DND-41 (cell line): Measurements from ENCODE around the gene HGD.
A peak's percentile ranks its signal among the peaks of the same experiment; 100 is the strongest.

Experiments
- ATAC-seq: fragments of 200-7000 bp; cut with Tn5 transposase; 3 replicates; pipeline ENCODE4 v1.9.1; 2021; ENCODE audit warnings: low read depth; ENCODE audit not compliant: insufficient read depth
- DNase-seq: peaks from one replicate; pipeline ENCODE4 v3.0.0-alpha.2; 2020
- H2AFZ ChIP-seq: 2 replicates; pipeline ENCODE4 v1.6.0; 2012; ENCODE audit warnings: low read depth, low read length
- H3K27ac ChIP-seq: 2 replicates; pipeline ENCODE4 v1.5.1; 2012; ENCODE audit warnings: low read length, inconsistent platforms
- H3K27me3 ChIP-seq: fragments of 200-600 bp; sonication (generic); 2 replicates; pipeline ENCODE4 v1.6.0; 2012; ENCODE audit warnings: low read length, mild to moderate bottlenecking, inconsistent platforms; ENCODE audit not compliant: insufficient read depth, poor library complexity
- H3K36me3 ChIP-seq: 2 replicates; pipeline ENCODE4 v1.5.1; 2012; ENCODE audit warnings: low read length, inconsistent platforms; ENCODE audit not compliant: insufficient read depth
- H3K4me1 ChIP-seq: 2 replicates; pipeline ENCODE4 v1.5.1; 2012; ENCODE audit warnings: mild to moderate bottlenecking, low read length; ENCODE audit not compliant: insufficient read depth
- H3K4me2 ChIP-seq: 2 replicates; pipeline ENCODE4 v1.6.0; 2012; ENCODE audit warnings: mild to moderate bottlenecking, moderate library complexity, low read length, inconsistent platforms; ENCODE audit not compliant: insufficient read depth
- H3K4me3 ChIP-seq, 2 experiments: fragments of 200-600 bp in 1 of 2; shearing (Covaris generic) in 1 of 2; 2 replicates each; pipeline ENCODE4 v1.5.1; 2012 to 2016; ENCODE audit warnings: inconsistent platforms in 2 of 2, low read length in 2 of 2, mild to moderate bottlenecking in 2 of 2, low read depth in 1 of 2, moderate library complexity in 1 of 2
- H3K79me2 ChIP-seq: 2 replicates; pipeline ENCODE4 v1.6.0; 2012; ENCODE audit warnings: low read length, inconsistent platforms; ENCODE audit not compliant: insufficient read depth
- H3K9ac ChIP-seq: 2 replicates; pipeline ENCODE4 v1.6.0; 2012; ENCODE audit warnings: low read depth, mild to moderate bottlenecking, inconsistent platforms, low read length, moderate library complexity
- H3K9me3 ChIP-seq: 2 replicates; pipeline ENCODE4 v1.5.1; 2012; ENCODE audit warnings: low read length, moderate library complexity, mild to moderate bottlenecking, inconsistent platforms; ENCODE audit not compliant: insufficient read depth, severe bottlenecking
- H4K20me1 ChIP-seq: 2 replicates; pipeline ENCODE4 v1.6.0; 2012; ENCODE audit warnings: low read length; ENCODE audit not compliant: insufficient read depth
- CTCF ChIP-seq: IDR thresholded peaks from 2 replicates; pipeline ENCODE4 v1.5.1; 2012; ENCODE audit warnings: borderline replicate concordance, low read length, moderate library complexity, mild to moderate bottlenecking; ENCODE audit not compliant: poor library complexity, severe bottlenecking; ENCODE audit errors: extremely low read depth
- EZH2 ChIP-seq: IDR thresholded peaks from 3 replicates; pipeline ENCODE4 v1.6.1; 2012; ENCODE audit warnings: borderline replicate concordance, low read depth, mild to moderate bottlenecking, moderate library complexity, low read length, inconsistent platforms; ENCODE audit not compliant: severe bottlenecking

The HGD gene

GRCh38 chr3:120608506-120608905 lies 73.5 kb downstream of the HGD start:
- ATAC-seq (no peak), DNase-seq (no peak)
- H3K27me3 ChIP-seq, result peaks cover 8% of the 10 kb centered on the region
- no peak overlapping the region for H3K9ac ChIP-seq
- no peaks in the 10 kb centered on the region for H3K79me2 ChIP-seq
- H3K27ac ChIP-seq, result no peak overlapping the region
- no peaks in the 10 kb centered on the region for H3K36me3 ChIP-seq
- TF ChIP-seq CTCF (no peak), EZH2 (no peak)
- H2AFZ ChIP-seq, result no peak overlapping the region
- H4K20me1 ChIP-seq, result no peaks in the 10 kb centered on the region
- H3K4me2 ChIP-seq, result no peak overlapping the region
- H3K4me1 ChIP-seq, result no peaks in the 10 kb centered on the region
- no peaks in the 10 kb centered on the region for H3K9me3 ChIP-seq
- H3K4me3 ChIP-seq, result no peak overlapping the region

- no peak for ATAC-seq
- no peaks in the 10 kb centered on the region for H3K27me3 ChIP-seq
- H3K36me3 ChIP-seq, result peaks cover 30% of the 10 kb centered on the region
- TF ChIP-seq CTCF, result no peak
- TF ChIP-seq EZH2, result no peak
- no peaks in the 10 kb centered on the region for H3K9me3 ChIP-seq
- H2AFZ ChIP-seq, result no peak overlapping the region
- peaks cover 13% of the 10 kb centered on the region for H4K20me1 ChIP-seq
- no peaks in the 10 kb centered on the region for H3K4me1 ChIP-seq
- H3K9ac ChIP-seq, result no peak overlapping the region
- no peak overlapping the region for H3K4me3 ChIP-seq
- H3K4me2 ChIP-seq, result no peak overlapping the region
- no peak overlapping the region for H3K27ac ChIP-seq
- peaks cover 4% of the 10 kb centered on the region; the same call in 1 of the 2 replicates for H3K79me2 ChIP-seq
- DNase-seq, result no peak
These were observed 77.3 kb downstream of the HGD start for GRCh38 chr3:120604784-120605183.

GRCh38 chr3:120604382-120604781 lies 77.7 kb downstream of the HGD start:
- Histone ChIP-seq H3K4me3 (no peak overlapping the region), H4K20me1 (peaks cover 17% of the 10 kb centered on the region), H3K9ac (no peak overlapping the region), H3K27me3 (no peaks in the 10 kb centered on the region), H3K79me2 (peaks cover 8% of the 10 kb centered on the region; the same call in 1 of the 2 replicates), H3K4me1 (peaks cover 2% of the 10 kb centered on the region; the same call in 1 of the 2 replicates), H3K36me3 (peaks cover 34% of the 10 kb centered on the region), H2AFZ (no peak overlapping the region), H3K27ac (no peak overlapping the region), H3K4me2 (no peak overlapping the region), H3K9me3 (no peaks in the 10 kb centered on the region)
- ATAC-seq (no peak; the same call in 2 of the 3 replicates), DNase-seq (no peak)
- TF ChIP-seq CTCF, result no peak
- TF ChIP-seq EZH2, result no peak

- no peak overlapping the region for H3K4me2 ChIP-seq
- no peak overlapping the region for H3K4me3 ChIP-seq
- peak; percentile 25; the same call in 2 of the 3 replicates for ATAC-seq
- peaks cover 51% of the 10 kb centered on the region for H3K36me3 ChIP-seq
- no peak for TF ChIP-seq CTCF
- H3K4me1 ChIP-seq, result peaks cover 18% of the 10 kb centered on the region
- no peak overlapping the region for H3K27ac ChIP-seq
- H3K27me3 ChIP-seq, result no peaks in the 10 kb centered on the region
- peaks cover 25% of the 10 kb centered on the region for H3K79me2 ChIP-seq
- no peak overlapping the region for H2AFZ ChIP-seq
- peaks cover 26% of the 10 kb centered on the region for H4K20me1 ChIP-seq
- H3K9me3 ChIP-seq, result no peaks in the 10 kb centered on the region
- DNase-seq, result no peak
- H3K9ac ChIP-seq, result no peak overlapping the region
These were observed 79.4 kb downstream of the HGD start for GRCh38 chr3:120602682-120603081.
